H9 (cell line): ENCODE measurements around the gene KRT13. TPM values are rescaled to one million over a fixed set of nuclear protein-coding genes. Genes with fewer than 3 reads are reported as not detected.

Source experiments
- DNase-seq: peaks from one replicate; pipeline ENCODE4 v3.0.0-alpha.2; 2017
- H2AFZ ChIP-seq: one replicate; pipeline ENCODE4 v1.6.1; 2013; ENCODE audit warnings: mild to moderate bottlenecking, low read length, control low read depth, moderate library complexity
- H2AK5ac ChIP-seq: 2 replicates; pipeline ENCODE4 v1.6.1; 2013; ENCODE audit warnings: low read length, control low read depth, mixed read lengths; ENCODE audit not compliant: insufficient read length
- H2BK120ac ChIP-seq: one replicate; pipeline ENCODE4 v1.6.1; 2013; ENCODE audit warnings: low read depth, mild to moderate bottlenecking, low read length, control low read depth, inconsistent platforms; ENCODE audit not compliant: poor library complexity, severe bottlenecking
- H2BK12ac ChIP-seq: 2 replicates; pipeline ENCODE4 v1.6.1; 2013; ENCODE audit warnings: low read length, control low read depth, mixed read lengths, low read depth; ENCODE audit not compliant: insufficient read length
- H2BK15ac ChIP-seq: 2 replicates; pipeline ENCODE4 v1.6.1; 2013; ENCODE audit warnings: low read depth, low read length, control low read depth
- H2BK20ac ChIP-seq: one replicate; pipeline ENCODE4 v1.6.1; 2013; ENCODE audit warnings: low read depth, mild to moderate bottlenecking, low read length, control low read depth, inconsistent platforms; ENCODE audit not compliant: poor library complexity, severe bottlenecking
- H2BK5ac ChIP-seq: 2 replicates; pipeline ENCODE4 v1.6.1; 2013; ENCODE audit warnings: low read length, control low read depth, mixed read lengths; ENCODE audit not compliant: insufficient read length
- H3K14ac ChIP-seq: 2 replicates; pipeline ENCODE4 v1.6.1; 2013; ENCODE audit warnings: low read length, control low read depth; ENCODE audit not compliant: insufficient read depth
- H3K18ac ChIP-seq: 2 replicates; pipeline ENCODE4 v1.6.1; 2013; ENCODE audit warnings: low read depth, mild to moderate bottlenecking, mixed read lengths, low read length, control low read depth; ENCODE audit not compliant: insufficient read length
- H3K23ac ChIP-seq: 2 replicates; pipeline ENCODE4 v1.6.1; 2013; ENCODE audit warnings: low read length, control low read depth, mixed read lengths, low read depth; ENCODE audit not compliant: insufficient read length
- H3K23me2 ChIP-seq: 2 replicates; pipeline ENCODE4 v1.6.1; 2013; ENCODE audit warnings: low read depth, mild to moderate bottlenecking, mixed read lengths, low read length, control low read depth; ENCODE audit not compliant: insufficient read length, poor library complexity, severe bottlenecking
- H3K27ac ChIP-seq: 2 replicates; pipeline ENCODE4 v1.5.1; 2013; ENCODE audit warnings: low read length, control low read depth, mixed read lengths, low read depth; ENCODE audit not compliant: insufficient read length
- H3K27me3 ChIP-seq: 2 replicates; pipeline ENCODE4 v1.6.1; 2013; ENCODE audit warnings: low read length, control low read depth, inconsistent platforms; ENCODE audit not compliant: insufficient read depth
- H3K4ac ChIP-seq: 2 replicates; pipeline ENCODE4 v1.6.1; 2013; ENCODE audit warnings: low read depth, mild to moderate bottlenecking, control low read depth, inconsistent platforms, low read length, moderate library complexity
- H3K4me1 ChIP-seq: 2 replicates; pipeline ENCODE4 v1.6.1; 2013; ENCODE audit warnings: low read length, control low read depth, inconsistent platforms; ENCODE audit not compliant: insufficient read depth
- H3K4me2 ChIP-seq: 2 replicates; pipeline ENCODE4 v1.6.1; 2013; ENCODE audit warnings: low read length, control low read depth, mixed read lengths; ENCODE audit not compliant: insufficient read length, insufficient read depth
- H3K56ac ChIP-seq: 2 replicates; pipeline ENCODE4 v1.6.1; 2013; ENCODE audit warnings: low read depth, mild to moderate bottlenecking, mixed read lengths, low read length, control low read depth; ENCODE audit not compliant: insufficient read length
- H3K79me1 ChIP-seq: 2 replicates; pipeline ENCODE4 v1.6.1; 2013; ENCODE audit warnings: low read depth, mild to moderate bottlenecking, moderate library complexity, low read length, control low read depth, inconsistent platforms; ENCODE audit not compliant: insufficient read depth, poor library complexity, severe bottlenecking
- H3K79me2 ChIP-seq: 2 replicates; pipeline ENCODE4 v1.6.1; 2013; ENCODE audit warnings: low read length, control low read depth, inconsistent platforms; ENCODE audit not compliant: insufficient read depth
- H3K9ac ChIP-seq: 2 replicates; pipeline ENCODE4 v1.6.1; 2013; ENCODE audit warnings: low read length, control low read depth, mixed read lengths; ENCODE audit not compliant: insufficient read length; ENCODE audit errors: extremely low read depth
- H3K9me3 ChIP-seq: one replicate; pipeline ENCODE4 v1.6.1; 2013; ENCODE audit warnings: low read depth, low read length, inconsistent platforms; ENCODE audit not compliant: control insufficient read depth
- H3T11ph ChIP-seq: one replicate; pipeline ENCODE4 v1.6.1; 2013; ENCODE audit warnings: mild to moderate bottlenecking, low read length, control low read depth, inconsistent platforms
- H4K20me1 ChIP-seq: one replicate; pipeline ENCODE4 v1.6.1; 2013; ENCODE audit not compliant: control insufficient read depth, insufficient read length, insufficient read depth
- H4K5ac ChIP-seq: 2 replicates; pipeline ENCODE4 v1.6.1; 2013; ENCODE audit warnings: low read depth, mild to moderate bottlenecking, mixed read lengths, low read length, control low read depth; ENCODE audit not compliant: insufficient read length
- H4K8ac ChIP-seq: replicated peaks from 2 replicates; pipeline ENCODE4 v1.6.1; 2013; ENCODE audit warnings: low read length, control low read depth, mixed read lengths, low read depth; ENCODE audit not compliant: insufficient read length
- H4K91ac ChIP-seq: 2 replicates; pipeline ENCODE4 v1.6.1; 2013; ENCODE audit warnings: low read depth, mild to moderate bottlenecking, moderate library complexity, mixed read lengths, low read length, control low read depth; ENCODE audit not compliant: insufficient read length
- H3K27ac Mint-ChIP-seq, 3 experiments: 2 replicates in 2 of 3; 3 replicates in 1 of 3; pipeline ENCODE4 v1.8.0; 2020 to 2021; ENCODE audit warnings: mixed read lengths in 3 of 3, mild to moderate bottlenecking in 1 of 3, moderate library complexity in 1 of 3
- H3K27me3 Mint-ChIP-seq: 2 replicates; pipeline ENCODE4 v1.8.0; 2021; ENCODE audit warnings: low read depth, mild to moderate bottlenecking, moderate library complexity, mixed read lengths
- H3K36me3 Mint-ChIP-seq, 3 experiments: 2 replicates in 2 of 3; 3 replicates in 1 of 3; pipeline ENCODE4 v1.8.0; 2020 to 2021; ENCODE audit warnings: low read depth in 3 of 3, mixed read lengths in 3 of 3; ENCODE audit not compliant: insufficient read depth in 1 of 3
- H3K4me1 Mint-ChIP-seq, 2 experiments: 2 replicates each; pipeline ENCODE4 v1.8.0; 2020; ENCODE audit warnings: mixed read lengths in 2 of 2
- H3K4me3 Mint-ChIP-seq, 2 experiments: 2 replicates in 1 of 2; 3 replicates in 1 of 2; pipeline ENCODE4 v1.8.0; 2020 to 2021; ENCODE audit warnings: mild to moderate bottlenecking in 2 of 2, mixed read lengths in 2 of 2, moderate library complexity in 1 of 2
- H3K9me3 Mint-ChIP-seq, 2 experiments: 2 replicates in 1 of 2; 3 replicates in 1 of 2; pipeline ENCODE4 v1.8.0; 2020; ENCODE audit warnings: mild to moderate bottlenecking in 2 of 2, mixed read lengths in 2 of 2, moderate library complexity in 1 of 2
- WGBS: extraction: QIAGEN DNeasy Blood & Tissue Kit; methylation state at CpG from one replicate; pipeline ENCODE4 v1.1.7; 2013; ENCODE audit warnings: missing lambda C conversion rate, low lambda C conversion rate, mixed read lengths; ENCODE audit not compliant: insufficient read length; ENCODE audit errors: extremely low coverage; 5-methylcytosine and 5-hydroxymethylcytosine counted together
- total RNA-seq: library from RNA; stranded (reverse); gene quantifications from 2 replicates; pipeline ENCODE4 v1.2.1, GENCODE V29; 2021
- TF ChIP-seq, protein P1 (sequence below): fragments of 200-600 bp; sonication (generic); conservative IDR thresholded peaks from 3 replicates; pipeline ENCODE4 v1.8.0; 2021; ENCODE audit warnings: antibody characterized with exemption, mild to moderate bottlenecking

Gene KRT13
- total RNA-seq, 1 experiment from 2014 or later = not detected

DNA sequence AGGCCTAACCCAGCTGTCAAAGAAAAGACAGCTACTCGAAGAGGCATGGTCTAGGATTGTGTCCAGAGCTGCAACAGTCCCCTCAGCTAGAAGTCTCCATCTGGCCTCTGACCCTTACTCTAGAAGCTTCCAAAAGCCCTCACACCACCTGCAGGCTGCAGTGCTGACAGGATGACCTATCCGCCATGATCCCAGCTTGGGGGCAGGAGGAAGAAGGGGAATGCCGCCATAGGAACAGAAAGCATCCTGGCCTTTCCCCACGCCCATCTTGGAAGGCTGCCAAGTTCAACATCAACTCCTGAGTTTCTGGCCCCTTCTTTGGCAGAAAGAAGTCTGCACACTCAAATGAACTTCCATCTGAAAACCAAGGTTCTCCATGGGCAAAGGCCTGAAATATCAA is 12.6 kb downstream of the KRT13 start:
- Mint-ChIP-seq H3K36me3 (no peaks in the 10 kb centered on the region), H3K9me3 (no peaks in the 10 kb centered on the region), H3K4me3 (no peak overlapping the region), H3K27ac (no peak overlapping the region), H3K27me3 (peaks cover 19% of the 10 kb centered on the region), H3K4me1 (peaks cover 7 to 9% of the 10 kb centered on the region in 2 experiments)
- WGBS = no CpG with 5 or more reads among the region's 4 CpGs
- Histone ChIP-seq H3K79me1 (no peaks in the 10 kb centered on the region), H4K5ac (no peak overlapping the region), H2BK15ac (no peak overlapping the region), H4K8ac (no peak overlapping the region), H2BK12ac (no peak overlapping the region), H4K91ac (no peak overlapping the region), H2AFZ (no peak overlapping the region), H3K4me1 (no peaks in the 10 kb centered on the region), H3K9me3 (no peaks in the 10 kb centered on the region), H2BK20ac (no peak overlapping the region), H3K4me2 (no peak overlapping the region), H3K4ac (no peak overlapping the region), H3T11ph (no peak overlapping the region), H3K23ac (no peak overlapping the region), H2BK120ac (no peak overlapping the region), H3K9ac (no peak overlapping the region), H3K79me2 (no peaks in the 10 kb centered on the region), H2BK5ac (no peak overlapping the region), H3K27ac (no peak overlapping the region), H3K56ac (no peak overlapping the region), H3K23me2 (no peaks in the 10 kb centered on the region), H2AK5ac (no peak overlapping the region), H4K20me1 (no peaks in the 10 kb centered on the region), H3K27me3 (no peaks in the 10 kb centered on the region), H3K14ac (no peak overlapping the region), H3K18ac (no peak overlapping the region)
- DNase-seq = no peak
- TF ChIP-seq, protein P1, sequence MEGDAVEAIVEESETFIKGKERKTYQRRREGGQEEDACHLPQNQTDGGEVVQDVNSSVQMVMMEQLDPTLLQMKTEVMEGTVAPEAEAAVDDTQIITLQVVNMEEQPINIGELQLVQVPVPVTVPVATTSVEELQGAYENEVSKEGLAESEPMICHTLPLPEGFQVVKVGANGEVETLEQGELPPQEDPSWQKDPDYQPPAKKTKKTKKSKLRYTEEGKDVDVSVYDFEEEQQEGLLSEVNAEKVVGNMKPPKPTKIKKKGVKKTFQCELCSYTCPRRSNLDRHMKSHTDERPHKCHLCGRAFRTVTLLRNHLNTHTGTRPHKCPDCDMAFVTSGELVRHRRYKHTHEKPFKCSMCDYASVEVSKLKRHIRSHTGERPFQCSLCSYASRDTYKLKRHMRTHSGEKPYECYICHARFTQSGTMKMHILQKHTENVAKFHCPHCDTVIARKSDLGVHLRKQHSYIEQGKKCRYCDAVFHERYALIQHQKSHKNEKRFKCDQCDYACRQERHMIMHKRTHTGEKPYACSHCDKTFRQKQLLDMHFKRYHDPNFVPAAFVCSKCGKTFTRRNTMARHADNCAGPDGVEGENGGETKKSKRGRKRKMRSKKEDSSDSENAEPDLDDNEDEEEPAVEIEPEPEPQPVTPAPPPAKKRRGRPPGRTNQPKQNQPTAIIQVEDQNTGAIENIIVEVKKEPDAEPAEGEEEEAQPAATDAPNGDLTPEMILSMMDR = no peak
